Measurements from ENCODE around the gene TELO2.

DNA sequence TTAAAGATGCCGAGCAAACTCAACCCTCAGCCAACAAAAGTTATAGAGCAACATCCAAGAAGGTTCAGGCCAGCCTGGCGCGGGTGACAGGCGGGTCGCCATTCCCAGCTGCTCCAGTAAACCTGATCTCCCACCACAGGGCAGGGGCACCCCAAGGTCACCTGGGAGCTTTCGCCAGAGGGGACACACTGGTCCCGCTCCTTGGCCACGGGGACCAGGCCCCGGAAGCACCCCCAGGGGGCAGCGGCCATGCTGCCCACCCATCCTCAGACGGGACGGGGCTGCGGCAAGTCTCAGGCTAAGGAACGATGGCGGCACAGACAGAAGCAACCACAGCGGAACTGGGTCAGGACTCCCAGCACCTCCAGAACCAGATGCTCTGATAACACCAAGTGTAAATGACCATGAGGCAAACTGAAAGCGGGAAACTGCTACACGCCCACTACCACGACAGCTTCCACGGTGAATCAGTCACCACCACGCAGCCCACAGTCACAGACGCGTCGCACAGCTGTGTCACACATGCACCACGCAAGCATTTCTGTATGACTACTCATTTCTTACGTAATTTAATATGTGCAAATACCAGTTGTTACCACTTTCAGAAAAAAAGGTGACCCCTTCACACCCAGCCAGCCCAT is 34.7 kb upstream of the TELO2 start:
- TF ChIP-seq, protein P1, sequence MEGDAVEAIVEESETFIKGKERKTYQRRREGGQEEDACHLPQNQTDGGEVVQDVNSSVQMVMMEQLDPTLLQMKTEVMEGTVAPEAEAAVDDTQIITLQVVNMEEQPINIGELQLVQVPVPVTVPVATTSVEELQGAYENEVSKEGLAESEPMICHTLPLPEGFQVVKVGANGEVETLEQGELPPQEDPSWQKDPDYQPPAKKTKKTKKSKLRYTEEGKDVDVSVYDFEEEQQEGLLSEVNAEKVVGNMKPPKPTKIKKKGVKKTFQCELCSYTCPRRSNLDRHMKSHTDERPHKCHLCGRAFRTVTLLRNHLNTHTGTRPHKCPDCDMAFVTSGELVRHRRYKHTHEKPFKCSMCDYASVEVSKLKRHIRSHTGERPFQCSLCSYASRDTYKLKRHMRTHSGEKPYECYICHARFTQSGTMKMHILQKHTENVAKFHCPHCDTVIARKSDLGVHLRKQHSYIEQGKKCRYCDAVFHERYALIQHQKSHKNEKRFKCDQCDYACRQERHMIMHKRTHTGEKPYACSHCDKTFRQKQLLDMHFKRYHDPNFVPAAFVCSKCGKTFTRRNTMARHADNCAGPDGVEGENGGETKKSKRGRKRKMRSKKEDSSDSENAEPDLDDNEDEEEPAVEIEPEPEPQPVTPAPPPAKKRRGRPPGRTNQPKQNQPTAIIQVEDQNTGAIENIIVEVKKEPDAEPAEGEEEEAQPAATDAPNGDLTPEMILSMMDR (IDR thresholded peaks at IDR 0.05; ENCODE audit: low read length) = no peak
- no peak for TF ChIP-seq EZH2 (IDR thresholded peaks at IDR 0.05; ENCODE audit: borderline replicate concordance, low read length)
